Activated CD4-positive, alpha-beta T cell treated with anti-CD3 and anti-CD28 coated beads for 36 hours (primary cell): ENCODE measurements around the gene TMEM163. TPM values are rescaled to one million over a fixed set of nuclear protein-coding genes. Genes with fewer than 3 reads are reported as not detected.
"Not testable (repeated sequence)": the region's sequence is repeated elsewhere in the genome, so short reads cannot be mapped to it uniquely, and the experiment has no call there.

Source experiments
- ATAC-seq: fragments of 200-7000 bp; cut with Tn5 transposase; one replicate; pipeline ENCODE4 v1.10.0; 2021; ENCODE audit warnings: mild to moderate bottlenecking, moderate library complexity
- CTCF ChIA-PET: fragments of 350-600 bp; sonication (Branson Sonifier 250); formaldehyde crosslinking; loops from one replicate; lab custom pipeline; 2021; ENCODE audit warnings: antibody characterized with exemption; lab: Charles Lee
- POLR2A ChIA-PET: fragments of 350-600 bp; sonication (Branson Sonifier 250); formaldehyde crosslinking; loops from one replicate; lab custom pipeline; 2021; ENCODE audit warnings: antibody characterized with exemption, inconsistent platforms; lab: Charles Lee
- DNase-seq: peaks from one replicate; pipeline ENCODE4 v3.0.0-alpha.2; 2020
- H3K27ac Mint-ChIP-seq: one replicate; pipeline ENCODE4 v1.8.0; 2021; ENCODE audit warnings: mixed read lengths
- H3K27me3 Mint-ChIP-seq: one replicate; pipeline ENCODE4 v1.8.0; 2021; ENCODE audit warnings: mixed read lengths
- H3K36me3 Mint-ChIP-seq: one replicate; pipeline ENCODE4 v1.8.0; 2021; ENCODE audit warnings: low read depth, mixed read lengths
- H3K4me1 Mint-ChIP-seq: one replicate; pipeline ENCODE4 v1.8.0; 2021; ENCODE audit warnings: mixed read lengths
- H3K4me3 Mint-ChIP-seq: one replicate; pipeline ENCODE4 v1.8.0; 2021; ENCODE audit warnings: mild to moderate bottlenecking, moderate library complexity, mixed read lengths
- H3K9me3 Mint-ChIP-seq: one replicate; pipeline ENCODE4 v1.8.0; 2021; ENCODE audit warnings: low read depth, mixed read lengths
- intact Hi-C, 2 experiments: fragments of 100-400 bp; cut with DNase I in 1 of 2; cut with micrococcal nuclease in 1 of 2; formaldehyde crosslinking; loops; one replicate each; pipeline versions ENCODE4 v1.14.2 to v1.15.1; 2022 to 2024; cut with DNase I, micrococcal nuclease
- total RNA-seq, 2 experiments: library from RNA; stranded (reverse); gene quantifications; one replicate each; pipeline ENCODE4 v1.2.3, GENCODE V29; 2021

Gene TMEM163
- total RNA-seq, 2 experiments from 2014 or later: 0.11 TPM; not detected in 1

DNA sequence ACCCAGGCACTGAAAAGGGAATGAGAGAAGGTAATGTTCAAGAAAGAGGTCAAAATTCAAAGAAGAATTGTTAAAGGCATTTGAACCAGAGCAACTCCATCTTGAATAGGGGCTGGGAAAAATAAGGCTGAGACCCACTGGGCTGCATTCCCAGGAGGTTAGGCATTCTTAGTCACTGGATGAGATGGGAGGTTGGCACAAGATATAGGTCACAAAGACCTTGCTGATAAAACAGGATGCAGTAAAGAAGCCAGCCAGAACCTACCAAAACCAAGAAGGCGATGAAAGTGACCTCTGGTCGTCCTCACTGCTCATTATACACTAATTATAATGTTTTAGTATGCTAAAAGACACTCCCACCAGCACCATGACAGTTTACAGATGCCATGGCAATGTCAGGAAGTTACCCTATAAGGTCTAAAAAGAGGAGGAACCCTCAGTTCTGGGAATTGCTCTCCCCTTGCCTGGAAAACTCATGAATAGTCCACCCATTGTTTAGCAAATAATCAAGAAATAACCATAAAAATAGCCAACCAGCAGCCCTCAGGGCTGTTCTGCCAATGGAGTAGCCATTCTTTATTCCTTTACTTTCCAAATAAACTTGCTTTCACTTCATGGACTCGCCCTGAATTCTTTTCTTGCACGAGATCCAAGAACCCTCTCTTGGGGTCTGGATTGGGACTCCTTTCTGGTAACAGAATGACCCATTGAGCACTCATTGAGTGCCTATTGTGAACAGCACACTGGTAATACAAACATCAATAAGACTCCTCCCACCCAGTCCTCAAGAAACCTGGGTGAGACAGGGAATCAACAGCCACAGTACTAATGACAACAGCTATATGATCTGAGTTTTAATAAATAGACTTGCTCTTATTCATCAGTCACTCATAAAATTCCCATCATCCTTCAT lies 129.4 kb downstream of the TMEM163 start:
- DNase-seq, intact Hi-C loops, H3K4me1 Mint-ChIP-seq, H3K4me3 Mint-ChIP-seq, H3K27me3 Mint-ChIP-seq, POLR2A ChIA-PET, H3K27ac Mint-ChIP-seq, ATAC-seq, H3K36me3 Mint-ChIP-seq: not testable (repeated sequence)
- peaks cover 30% of the 10 kb centered on the region for H3K9me3 Mint-ChIP-seq
- CTCF ChIA-PET: interaction anchor here (0.7 to 1.0 kb wide), 2 partner anchors 8 to 9 kb away, joined by 3 to 4 read pairs; no protein-coding TSS in a partner anchor

GRCh38 chr2:134588556-134588955 lies 130.2 kb downstream of the TMEM163 start:
- H3K4me3 Mint-ChIP-seq: no peak overlapping the region
- ATAC-seq: no peak
- intact Hi-C loops: no loop called here
- peaks cover 3% of the 10 kb centered on the region for H3K36me3 Mint-ChIP-seq
- peaks cover 7% of the 10 kb centered on the region for H3K27me3 Mint-ChIP-seq
- no peak for DNase-seq
- ChIA-PET CTCF (no interaction called here), POLR2A (no interaction called here)
- peaks cover 30% of the 10 kb centered on the region for H3K9me3 Mint-ChIP-seq
- no peaks in the 10 kb centered on the region for H3K4me1 Mint-ChIP-seq
- H3K27ac Mint-ChIP-seq: no peak overlapping the region

GRCh38 chr2:134586326-134586965 lies 132.4 kb downstream of the TMEM163 start:
- intact Hi-C loops: no loop called here
- H3K9me3 Mint-ChIP-seq: peaks cover 28% of the 10 kb centered on the region
- no peak overlapping the region for H3K4me3 Mint-ChIP-seq
- H3K27me3 Mint-ChIP-seq: peaks cover 9% of the 10 kb centered on the region
- ChIA-PET CTCF (interaction anchor here (0.7 to 1.2 kb wide), 2 partner anchors 11 to 248 kb away, joined by 3 read pairs; no protein-coding TSS in a partner anchor), POLR2A (no interaction called here)
- peaks cover 2% of the 10 kb centered on the region for H3K36me3 Mint-ChIP-seq
- H3K27ac Mint-ChIP-seq: no peak overlapping the region
- no peak for ATAC-seq
- H3K4me1 Mint-ChIP-seq: peaks cover 5% of the 10 kb centered on the region
- no peak for DNase-seq

DNA sequence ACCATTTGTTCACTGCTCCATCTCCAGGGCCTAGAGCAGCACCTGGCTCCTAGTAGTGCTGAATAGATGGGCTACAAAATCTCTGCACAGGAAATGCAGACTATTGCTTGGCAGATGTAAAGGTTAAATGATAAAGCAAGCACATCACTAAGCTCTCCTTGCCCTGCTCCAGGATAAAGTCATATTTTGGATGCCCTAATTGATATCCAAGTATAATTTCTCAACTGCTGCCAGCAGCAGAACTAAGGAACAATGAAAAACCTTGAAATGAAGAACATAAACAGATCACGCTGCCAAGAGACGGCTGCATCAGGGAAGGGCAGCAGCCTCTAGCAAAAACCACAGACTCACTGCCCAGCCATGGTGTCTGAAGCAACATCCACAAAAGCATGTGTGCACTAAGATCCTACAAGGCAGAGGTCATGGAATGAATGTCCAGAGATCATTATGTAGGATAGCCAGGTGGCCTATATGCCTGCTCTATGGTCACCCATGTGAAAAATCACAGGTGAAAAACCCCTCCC lies 134.7 kb downstream of the TMEM163 start:
- Mint-ChIP-seq H3K27me3 (peaks cover 9% of the 10 kb centered on the region), H3K36me3 (no peaks in the 10 kb centered on the region), H3K27ac (no peak overlapping the region), H3K4me3 (no peak overlapping the region), H3K4me1 (peaks cover 5% of the 10 kb centered on the region), H3K9me3 (peaks cover 9% of the 10 kb centered on the region)
- POLR2A ChIA-PET: no interaction called here
- intact Hi-C loops: no loop called here
- DNase-seq (no peak), ATAC-seq (no peak)
- CTCF ChIA-PET: no interaction called here

- ChIA-PET POLR2A (no interaction called here), CTCF (no interaction called here)
- intact Hi-C loops: no loop called here
- peaks cover 5% of the 10 kb centered on the region for H3K4me1 Mint-ChIP-seq
- H3K9me3 Mint-ChIP-seq: peaks cover 3% of the 10 kb centered on the region
- H3K4me3 Mint-ChIP-seq: no peak overlapping the region
- H3K27ac Mint-ChIP-seq: no peak overlapping the region
- H3K27me3 Mint-ChIP-seq: peaks cover 3% of the 10 kb centered on the region
- no peak for ATAC-seq
- DNase-seq: no peak
- no peaks in the 10 kb centered on the region for H3K36me3 Mint-ChIP-seq
These were observed 135.3 kb downstream of the TMEM163 start for GRCh38 chr2:134583462-134583861.

GRCh38 chr2:134582547-134582899 lies 136.3 kb downstream of the TMEM163 start:
- H3K4me1 Mint-ChIP-seq: peaks cover 5% of the 10 kb centered on the region
- no peaks in the 10 kb centered on the region for H3K9me3 Mint-ChIP-seq
- H3K27me3 Mint-ChIP-seq: peaks cover 2% of the 10 kb centered on the region
- no peak for ATAC-seq
- no peak overlapping the region for H3K27ac Mint-ChIP-seq
- intact Hi-C loops: no loop called here
- no peak overlapping the region for H3K4me3 Mint-ChIP-seq
- no peaks in the 10 kb centered on the region for H3K36me3 Mint-ChIP-seq
- ChIA-PET CTCF (interaction anchor here (0.5 kb wide), 1 partner anchor 144 kb away, joined by 3 read pairs; no protein-coding TSS in a partner anchor), POLR2A (no interaction called here)
- DNase-seq: no peak

GRCh38 chr2:134581877-134582546 lies 136.8 kb downstream of the TMEM163 start:
- POLR2A ChIA-PET: no interaction called here
- ATAC-seq (no peak), DNase-seq (no peak)
- Mint-ChIP-seq H3K4me1 (peaks cover 5% of the 10 kb centered on the region), H3K9me3 (no peaks in the 10 kb centered on the region), H3K4me3 (no peak overlapping the region), H3K36me3 (no peaks in the 10 kb centered on the region), H3K27me3 (peaks cover 2% of the 10 kb centered on the region), H3K27ac (no peak overlapping the region)
- CTCF ChIA-PET: interaction anchor here (0.7 kb wide), 1 partner anchor 141 kb away, joined by 3 read pairs; no protein-coding TSS in a partner anchor
- intact Hi-C loops: no loop called here

DNA sequence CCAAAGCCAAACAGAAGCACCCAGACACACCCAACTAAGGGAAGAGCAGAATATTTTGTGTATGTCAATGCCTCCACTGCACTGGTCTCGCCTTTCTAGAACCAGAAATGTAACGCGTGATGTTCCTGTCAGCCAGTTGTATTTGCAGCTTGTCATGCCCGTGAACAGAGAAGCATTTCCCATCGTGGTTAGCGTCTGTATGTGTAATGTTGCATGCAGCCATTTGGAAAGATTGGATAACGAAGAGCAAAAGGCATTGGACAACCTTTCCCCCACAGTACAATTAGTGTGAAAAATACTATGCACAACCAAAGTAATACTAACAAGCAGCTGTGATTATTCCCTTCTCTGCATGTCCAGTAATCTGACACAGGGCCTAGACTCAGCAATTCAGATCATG lies 140.5 kb downstream of the TMEM163 start:
- ATAC-seq (no peak), DNase-seq (no peak)
- POLR2A ChIA-PET: no interaction called here
- Mint-ChIP-seq H3K36me3 (no peaks in the 10 kb centered on the region), H3K4me1 (peaks cover 5% of the 10 kb centered on the region), H3K27me3 (peaks cover 2% of the 10 kb centered on the region), H3K9me3 (no peaks in the 10 kb centered on the region), H3K4me3 (no peak overlapping the region), H3K27ac (no peak overlapping the region)
- intact Hi-C loops: no loop called here
- CTCF ChIA-PET: no interaction called here

DNA sequence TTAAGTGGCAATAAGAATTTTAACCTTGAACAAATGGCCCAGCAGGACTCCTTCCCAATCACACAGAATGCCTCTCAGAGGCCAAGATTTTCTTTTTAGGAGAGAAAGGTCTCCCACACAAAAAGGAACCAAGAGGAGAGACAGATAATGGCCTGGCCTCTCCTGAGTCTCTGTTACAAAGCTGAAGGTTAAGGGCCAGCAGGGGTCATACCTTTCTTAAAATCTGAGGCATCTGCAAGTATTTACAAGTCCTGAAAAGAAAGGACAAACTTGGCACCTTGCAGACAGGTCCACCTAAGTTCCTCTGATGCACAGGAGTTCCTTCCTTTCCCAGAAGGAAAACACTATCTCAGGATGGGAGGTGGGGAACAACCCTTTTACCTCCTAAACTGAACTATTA lies 142.3 kb downstream of the TMEM163 start:
- no peak overlapping the region for H3K4me3 Mint-ChIP-seq
- H3K9me3 Mint-ChIP-seq: no peaks in the 10 kb centered on the region
- CTCF ChIA-PET: interaction anchor here (0.5 to 0.6 kb wide), 2 partner anchors 24 to 95 kb away, joined by 3 read pairs; no protein-coding TSS in a partner anchor
- no peak for ATAC-seq
- H3K27me3 Mint-ChIP-seq: no peaks in the 10 kb centered on the region
- H3K36me3 Mint-ChIP-seq: no peaks in the 10 kb centered on the region
- peaks cover under 1% of the 10 kb centered on the region for H3K4me1 Mint-ChIP-seq
- H3K27ac Mint-ChIP-seq: no peak overlapping the region
- DNase-seq: no peak
- POLR2A ChIA-PET: no interaction called here
- intact Hi-C loops: no loop called here

GRCh38 chr2:134575888-134576287 lies 142.9 kb downstream of the TMEM163 start:
- Mint-ChIP-seq H3K36me3 (no peaks in the 10 kb centered on the region), H3K4me1 (no peaks in the 10 kb centered on the region), H3K4me3 (no peak overlapping the region), H3K9me3 (no peaks in the 10 kb centered on the region), H3K27me3 (no peaks in the 10 kb centered on the region), H3K27ac (no peak overlapping the region)
- POLR2A ChIA-PET: no interaction called here
- ATAC-seq: no peak
- intact Hi-C loops: no loop called here
- no peak for DNase-seq
- CTCF ChIA-PET: interaction anchor here (0.6 to 0.9 kb wide), 2 partner anchors 10 to 94 kb away, joined by 3 read pairs; no protein-coding TSS in a partner anchor
